NCI-H2081 (cell line): ENCODE measurements around the gene HSD17B12.

Source experiments
- DNase-seq, 2 experiments: peaks; one replicate each; lab custom pipeline; 2025; lab: John Stamatoyannopoulos, UW

HSD17B12 gene

GRCh38 chr11:43806976-43807375 lies 126.4 kb downstream of the HSD17B12 start:
- DNase-seq: no peak

- DNase-seq: no peak
These were observed 130.5 kb downstream of the HSD17B12 start for GRCh38 chr11:43810929-43811596.

- DNase-seq: no peak
These were observed 131.9 kb downstream of the HSD17B12 start for GRCh38 chr11:43812471-43812870.

GRCh38 chr11:43818220-43818619 lies 137.7 kb downstream of the HSD17B12 start:
- DNase-seq: no peak

GRCh38 chr11:43819926-43820325 lies 139.4 kb downstream of the HSD17B12 start:
- no peak for DNase-seq

- DNase-seq: no peak
These were observed 142.8 kb downstream of the HSD17B12 start for GRCh38 chr11:43823316-43823715.

- no peak for DNase-seq
These were observed 143.3 kb downstream of the HSD17B12 start for GRCh38 chr11:43823851-43824250.

GRCh38 chr11:43825217-43825816 lies 144.8 kb downstream of the HSD17B12 start:
- peak; percentile 17 to 35 for DNase-seq

GRCh38 chr11:43830928-43831440 lies 150.4 kb downstream of the HSD17B12 start:
- no peak for DNase-seq

GRCh38 chr11:43832536-43832935 lies 152.0 kb downstream of the HSD17B12 start:
- no peak for DNase-seq

GRCh38 chr11:43833657-43834073 lies 153.1 kb downstream of the HSD17B12 start:
- DNase-seq: peak; percentile 83 to 85

GRCh38 chr11:43834286-43834685 lies 153.7 kb downstream of the HSD17B12 start:
- DNase-seq: no peak

- no peak for DNase-seq
These were observed 154.6 kb downstream of the HSD17B12 start for GRCh38 chr11:43835104-43835503.

GRCh38 chr11:43837879-43838278 lies 157.3 kb downstream of the HSD17B12 start:
- DNase-seq: no peak

- no peak for DNase-seq
These were observed 161.5 kb downstream of the HSD17B12 start for GRCh38 chr11:43842021-43842420.

GRCh38 chr11:43845816-43846215 lies 165.3 kb downstream of the HSD17B12 start:
- no peak for DNase-seq

- peak; percentile 54 to 66 for DNase-seq
These were observed 171.6 kb downstream of the HSD17B12 start for GRCh38 chr11:43852057-43852636.

GRCh38 chr11:43853781-43854180 lies 173.2 kb downstream of the HSD17B12 start:
- DNase-seq: no peak

- DNase-seq: no peak
These were observed 176.5 kb downstream of the HSD17B12 start for GRCh38 chr11:43856993-43857392.

GRCh38 chr11:43861141-43861540 lies 180.6 kb downstream of the HSD17B12 start:
- no peak for DNase-seq

GRCh38 chr11:43866520-43866919 lies 186.0 kb downstream of the HSD17B12 start:
- no peak for DNase-seq

GRCh38 chr11:43866969-43867368 lies 186.4 kb downstream of the HSD17B12 start:
- DNase-seq: no peak
